H9 (cell line): ENCODE data around the gene TIAL1. TPM values are rescaled to one million over a fixed set of nuclear protein-coding genes. Genes with fewer than 3 reads are reported as not detected.

ENCODE experiments used
- DNase-seq: peaks from one replicate; pipeline ENCODE4 v3.0.0-alpha.2; 2017
- H2AFZ ChIP-seq: one replicate; pipeline ENCODE4 v1.6.1; 2013; ENCODE audit warnings: mild to moderate bottlenecking, low read length, control low read depth, moderate library complexity
- H2AK5ac ChIP-seq: 2 replicates; pipeline ENCODE4 v1.6.1; 2013; ENCODE audit warnings: low read length, control low read depth, mixed read lengths; ENCODE audit not compliant: insufficient read length
- H2BK120ac ChIP-seq: one replicate; pipeline ENCODE4 v1.6.1; 2013; ENCODE audit warnings: low read depth, mild to moderate bottlenecking, low read length, control low read depth, inconsistent platforms; ENCODE audit not compliant: poor library complexity, severe bottlenecking
- H2BK12ac ChIP-seq: 2 replicates; pipeline ENCODE4 v1.6.1; 2013; ENCODE audit warnings: low read length, control low read depth, mixed read lengths, low read depth; ENCODE audit not compliant: insufficient read length
- H2BK15ac ChIP-seq: 2 replicates; pipeline ENCODE4 v1.6.1; 2013; ENCODE audit warnings: low read depth, low read length, control low read depth
- H2BK20ac ChIP-seq: one replicate; pipeline ENCODE4 v1.6.1; 2013; ENCODE audit warnings: low read depth, mild to moderate bottlenecking, low read length, control low read depth, inconsistent platforms; ENCODE audit not compliant: poor library complexity, severe bottlenecking
- H2BK5ac ChIP-seq: 2 replicates; pipeline ENCODE4 v1.6.1; 2013; ENCODE audit warnings: low read length, control low read depth, mixed read lengths; ENCODE audit not compliant: insufficient read length
- H3K14ac ChIP-seq: 2 replicates; pipeline ENCODE4 v1.6.1; 2013; ENCODE audit warnings: low read length, control low read depth; ENCODE audit not compliant: insufficient read depth
- H3K18ac ChIP-seq: 2 replicates; pipeline ENCODE4 v1.6.1; 2013; ENCODE audit warnings: low read depth, mild to moderate bottlenecking, mixed read lengths, low read length, control low read depth; ENCODE audit not compliant: insufficient read length
- H3K23ac ChIP-seq: 2 replicates; pipeline ENCODE4 v1.6.1; 2013; ENCODE audit warnings: low read length, control low read depth, mixed read lengths, low read depth; ENCODE audit not compliant: insufficient read length
- H3K23me2 ChIP-seq: 2 replicates; pipeline ENCODE4 v1.6.1; 2013; ENCODE audit warnings: low read depth, mild to moderate bottlenecking, mixed read lengths, low read length, control low read depth; ENCODE audit not compliant: insufficient read length, poor library complexity, severe bottlenecking
- H3K27ac ChIP-seq: 2 replicates; pipeline ENCODE4 v1.5.1; 2013; ENCODE audit warnings: low read length, control low read depth, mixed read lengths, low read depth; ENCODE audit not compliant: insufficient read length
- H3K27me3 ChIP-seq: 2 replicates; pipeline ENCODE4 v1.6.1; 2013; ENCODE audit warnings: low read length, control low read depth, inconsistent platforms; ENCODE audit not compliant: insufficient read depth
- H3K4ac ChIP-seq: 2 replicates; pipeline ENCODE4 v1.6.1; 2013; ENCODE audit warnings: low read depth, mild to moderate bottlenecking, control low read depth, inconsistent platforms, low read length, moderate library complexity
- H3K4me1 ChIP-seq: 2 replicates; pipeline ENCODE4 v1.6.1; 2013; ENCODE audit warnings: low read length, control low read depth, inconsistent platforms; ENCODE audit not compliant: insufficient read depth
- H3K4me2 ChIP-seq: 2 replicates; pipeline ENCODE4 v1.6.1; 2013; ENCODE audit warnings: low read length, control low read depth, mixed read lengths; ENCODE audit not compliant: insufficient read length, insufficient read depth
- H3K56ac ChIP-seq: 2 replicates; pipeline ENCODE4 v1.6.1; 2013; ENCODE audit warnings: low read depth, mild to moderate bottlenecking, mixed read lengths, low read length, control low read depth; ENCODE audit not compliant: insufficient read length
- H3K79me1 ChIP-seq: 2 replicates; pipeline ENCODE4 v1.6.1; 2013; ENCODE audit warnings: low read depth, mild to moderate bottlenecking, moderate library complexity, low read length, control low read depth, inconsistent platforms; ENCODE audit not compliant: insufficient read depth, poor library complexity, severe bottlenecking
- H3K79me2 ChIP-seq: 2 replicates; pipeline ENCODE4 v1.6.1; 2013; ENCODE audit warnings: low read length, control low read depth, inconsistent platforms; ENCODE audit not compliant: insufficient read depth
- H3K9ac ChIP-seq: 2 replicates; pipeline ENCODE4 v1.6.1; 2013; ENCODE audit warnings: low read length, control low read depth, mixed read lengths; ENCODE audit not compliant: insufficient read length; ENCODE audit errors: extremely low read depth
- H3K9me3 ChIP-seq: one replicate; pipeline ENCODE4 v1.6.1; 2013; ENCODE audit warnings: low read depth, low read length, inconsistent platforms; ENCODE audit not compliant: control insufficient read depth
- H3T11ph ChIP-seq: one replicate; pipeline ENCODE4 v1.6.1; 2013; ENCODE audit warnings: mild to moderate bottlenecking, low read length, control low read depth, inconsistent platforms
- H4K20me1 ChIP-seq: one replicate; pipeline ENCODE4 v1.6.1; 2013; ENCODE audit not compliant: control insufficient read depth, insufficient read length, insufficient read depth
- H4K5ac ChIP-seq: 2 replicates; pipeline ENCODE4 v1.6.1; 2013; ENCODE audit warnings: low read depth, mild to moderate bottlenecking, mixed read lengths, low read length, control low read depth; ENCODE audit not compliant: insufficient read length
- H4K8ac ChIP-seq: replicated peaks from 2 replicates; pipeline ENCODE4 v1.6.1; 2013; ENCODE audit warnings: low read length, control low read depth, mixed read lengths, low read depth; ENCODE audit not compliant: insufficient read length
- H4K91ac ChIP-seq: 2 replicates; pipeline ENCODE4 v1.6.1; 2013; ENCODE audit warnings: low read depth, mild to moderate bottlenecking, moderate library complexity, mixed read lengths, low read length, control low read depth; ENCODE audit not compliant: insufficient read length
- H3K27ac Mint-ChIP-seq, 3 experiments: 2 replicates in 2 of 3; 3 replicates in 1 of 3; pipeline ENCODE4 v1.8.0; 2020 to 2021; ENCODE audit warnings: mixed read lengths in 3 of 3, mild to moderate bottlenecking in 1 of 3, moderate library complexity in 1 of 3
- H3K27me3 Mint-ChIP-seq: 2 replicates; pipeline ENCODE4 v1.8.0; 2021; ENCODE audit warnings: low read depth, mild to moderate bottlenecking, moderate library complexity, mixed read lengths
- H3K36me3 Mint-ChIP-seq, 3 experiments: 2 replicates in 2 of 3; 3 replicates in 1 of 3; pipeline ENCODE4 v1.8.0; 2020 to 2021; ENCODE audit warnings: low read depth in 3 of 3, mixed read lengths in 3 of 3; ENCODE audit not compliant: insufficient read depth in 1 of 3
- H3K4me1 Mint-ChIP-seq, 2 experiments: 2 replicates each; pipeline ENCODE4 v1.8.0; 2020; ENCODE audit warnings: mixed read lengths in 2 of 2
- H3K4me3 Mint-ChIP-seq, 2 experiments: 2 replicates in 1 of 2; 3 replicates in 1 of 2; pipeline ENCODE4 v1.8.0; 2020 to 2021; ENCODE audit warnings: mild to moderate bottlenecking in 2 of 2, mixed read lengths in 2 of 2, moderate library complexity in 1 of 2
- H3K9me3 Mint-ChIP-seq, 2 experiments: 2 replicates in 1 of 2; 3 replicates in 1 of 2; pipeline ENCODE4 v1.8.0; 2020; ENCODE audit warnings: mild to moderate bottlenecking in 2 of 2, mixed read lengths in 2 of 2, moderate library complexity in 1 of 2
- CTCF ChIP-seq: fragments of 200-600 bp; sonication (generic); conservative IDR thresholded peaks from 3 replicates; pipeline ENCODE4 v1.8.0; 2021; ENCODE audit warnings: antibody characterized with exemption, mild to moderate bottlenecking
- WGBS: extraction: QIAGEN DNeasy Blood & Tissue Kit; methylation state at CpG from one replicate; pipeline ENCODE4 v1.1.7; 2013; ENCODE audit warnings: missing lambda C conversion rate, low lambda C conversion rate, mixed read lengths; ENCODE audit not compliant: insufficient read length; ENCODE audit errors: extremely low coverage; 5-methylcytosine and 5-hydroxymethylcytosine counted together
- total RNA-seq: library from RNA; stranded (reverse); gene quantifications from 2 replicates; pipeline ENCODE4 v1.2.1, GENCODE V29; 2021

Gene TIAL1
- total RNA-seq, 1 experiment from 2014 or later: 146 TPM

GRCh38 chr10:119535305-119535704 lies 61.5 kb downstream of the TIAL1 start:
- WGBS: no CpG with 5 or more reads among the region's 3 CpGs
- H3K27me3 Mint-ChIP-seq: peaks cover 18% of the 10 kb centered on the region
- no peaks in the 10 kb centered on the region for H3K9me3 ChIP-seq
- no peaks in the 10 kb centered on the region; the same call in 1 of the 2 replicates for H3K27me3 ChIP-seq
- H2BK20ac ChIP-seq: no peak overlapping the region
- no peak overlapping the region for H2BK15ac ChIP-seq
- H3K9me3 Mint-ChIP-seq: no peaks in the 10 kb centered on the region
- H4K5ac ChIP-seq: no peak overlapping the region
- H3K27ac ChIP-seq: no peak overlapping the region
- no peak overlapping the region for H2AFZ ChIP-seq
- no peak overlapping the region for H3K9ac ChIP-seq
- no peak overlapping the region for H3K4ac ChIP-seq
- H3K14ac ChIP-seq: no peak overlapping the region
- no peaks in the 10 kb centered on the region for H4K20me1 ChIP-seq
- TF ChIP-seq CTCF: no peak
- no peak overlapping the region for H3K56ac ChIP-seq
- no peak overlapping the region for H4K91ac ChIP-seq
- H4K8ac ChIP-seq: no peak overlapping the region
- no peaks in the 10 kb centered on the region for H3K23me2 ChIP-seq
- no peak overlapping the region for H2BK5ac ChIP-seq
- H3K36me3 Mint-ChIP-seq: no peaks in the 10 kb centered on the region
- no peak overlapping the region for H2AK5ac ChIP-seq
- H3K4me1 Mint-ChIP-seq: peaks cover 6 to 7% of the 10 kb centered on the region in 2 experiments; a peak in 3 of 4 replicates
- H3K23ac ChIP-seq: no peak overlapping the region
- no peaks in the 10 kb centered on the region for H3K4me1 ChIP-seq
- no peak overlapping the region for H3K4me2 ChIP-seq
- H2BK120ac ChIP-seq: no peak overlapping the region
- H3K79me1 ChIP-seq: no peaks in the 10 kb centered on the region
- no peak overlapping the region for H3K27ac Mint-ChIP-seq
- H2BK12ac ChIP-seq: no peak overlapping the region
- H3K18ac ChIP-seq: no peak overlapping the region
- no peaks in the 10 kb centered on the region for H3K79me2 ChIP-seq
- H3K4me3 Mint-ChIP-seq: no peak overlapping the region
- H3T11ph ChIP-seq: no peak overlapping the region
- DNase-seq: no peak
